Jurkat, Clone E6-1 (cell line): ENCODE data around the gene AJAP1.

ENCODE experiments used
- DNase-seq: peaks from one replicate; pipeline ENCODE4 v3.0.0-alpha.2; 2011; ENCODE audit warnings: low read depth, low spot score
- H3K4me3 ChIP-seq: 2 replicates; pipeline ENCODE4 v1.5.1; 2011; ENCODE audit warnings: mild to moderate bottlenecking, low read length, control low read depth, moderate library complexity

Gene AJAP1

DNA sequence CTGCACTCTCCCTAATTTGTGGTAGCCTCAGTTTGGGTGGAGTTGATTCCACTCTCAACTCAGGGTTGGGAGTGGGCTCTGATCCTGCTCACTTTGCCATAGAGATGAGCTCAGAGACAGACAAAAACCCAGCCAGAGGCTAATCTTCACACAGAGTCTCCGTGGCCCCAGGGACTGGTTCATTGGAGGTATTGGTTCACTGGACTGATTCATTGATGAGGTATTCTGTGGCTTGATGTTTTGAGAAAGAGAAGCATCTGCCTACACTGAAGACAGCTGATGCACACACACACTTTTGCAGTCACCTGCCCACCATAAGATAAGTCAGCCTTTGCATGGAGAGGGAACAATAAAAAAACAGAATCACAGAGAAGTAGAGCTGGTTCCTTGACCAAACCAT, 183.8 kb downstream of the AJAP1 start:
- H3K4me3 ChIP-seq = no peak overlapping the region
- no peak for DNase-seq
